Thymus (tissue), 11 donors: ENCODE data around the gene SLC2A5. TPM values are rescaled to one million over a fixed set of nuclear protein-coding genes. Genes with fewer than 3 reads are reported as not detected.

ENCODE experiments used
- DNase-seq, 9 donors: peaks; one replicate each; pipeline ENCODE4 v3.0.0-alpha.2; 2013; ENCODE audit warnings: low spot score in 9 of 9, low read depth in 6 of 9, missing footprints in 1 of 9
- H3K27ac ChIP-seq, 2 donors: one replicate each; pipeline ENCODE4 v1.5.1; 2013; ENCODE audit warnings: control low read depth in 1 of 2, low read depth in 1 of 2, low read length in 1 of 2, mild to moderate bottlenecking in 1 of 2, moderate library complexity in 1 of 2
- H3K27me3 ChIP-seq, 2 donors: one replicate each; pipeline ENCODE4 v1.5.1; 2013; ENCODE audit warnings: low read length in 1 of 2; ENCODE audit not compliant: control insufficient read depth in 2 of 2, insufficient read depth in 1 of 2
- H3K36me3 ChIP-seq, 2 donors: one replicate each; pipeline ENCODE4 v1.5.1; 2013; ENCODE audit warnings: low read length in 1 of 2, mild to moderate bottlenecking in 1 of 2, moderate library complexity in 1 of 2; ENCODE audit not compliant: control insufficient read depth in 2 of 2, insufficient read depth in 2 of 2
- H3K4me1 ChIP-seq, 2 donors: one replicate each; pipeline ENCODE4 v1.5.1; 2013; ENCODE audit warnings: low read length in 2 of 2; ENCODE audit not compliant: control insufficient read depth in 2 of 2, insufficient read depth in 2 of 2
- H3K4me3 ChIP-seq, 2 donors: one replicate each; pipeline ENCODE4 v1.5.1; 2013; ENCODE audit warnings: low read length in 2 of 2, control low read depth in 1 of 2, mild to moderate bottlenecking in 1 of 2
- H3K9me3 ChIP-seq, 2 donors: one replicate each; pipeline ENCODE4 v1.5.1; 2013; ENCODE audit warnings: low read length in 1 of 2, mild to moderate bottlenecking in 1 of 2; ENCODE audit not compliant: control insufficient read depth in 2 of 2, insufficient read depth in 1 of 2
- WGBS: extraction: QIAGEN DNeasy Blood & Tissue Kit; methylation state at CpG from one replicate; pipeline ENCODE4 v1.1.7; 2013; 5-methylcytosine and 5-hydroxymethylcytosine counted together
- polyA plus RNA-seq: library from polyadenylated mRNA; stranded (reverse); fragments of 200-250 nt; gene quantifications from one replicate; pipeline ENCODE4 v1.2.3, GENCODE V29; 2013
- total RNA-seq: library from RNA; stranded (reverse); fragments of 120-200 nt; gene quantifications from one replicate; pipeline ENCODE4 v1.2.4, GENCODE V29; 2013
- donor health status: healthy.

Gene SLC2A5
- total and polyA plus RNA-seq, 2 donors: 1.5 to 6.8 TPM

GRCh38 chr1:9020305-9020704 is 49.1 kb downstream of the SLC2A5 start:
- Histone ChIP-seq H3K27me3 (no peaks in the 10 kb centered on the region), H3K27ac (no peak overlapping the region), H3K36me3 (no peaks in the 10 kb centered on the region), H3K4me3 (no peak overlapping the region), H3K4me1 (peaks cover 3 to 19% of the 10 kb centered on the region in 2 donors), H3K9me3 (no peaks in the 10 kb centered on the region)
- DNase-seq: peak in 1 of 9 donors; percentile 20
- 11% methylated on average over 6 of the region's 6 CpGs for WGBS

- Histone ChIP-seq H3K36me3 (no peaks in the 10 kb centered on the region), H3K4me3 (no peak overlapping the region), H3K4me1 (peaks cover 3 to 19% of the 10 kb centered on the region in 2 donors), H3K9me3 (no peaks in the 10 kb centered on the region), H3K27ac (no peak overlapping the region), H3K27me3 (no peaks in the 10 kb centered on the region)
- WGBS: 7% methylated on average over 4 of the region's 4 CpGs
- no peak for DNase-seq
Observed at GRCh38 chr1:9019896-9020295, 49.5 kb downstream of the SLC2A5 start.

- H3K36me3 ChIP-seq: no peaks in the 10 kb centered on the region
- H3K27me3 ChIP-seq: no peaks in the 10 kb centered on the region
- H3K4me1 ChIP-seq: peaks cover 3 to 19% of the 10 kb centered on the region in 2 donors
- no peak for DNase-seq
- 94% methylated on average over 13 of the region's 13 CpGs for whole genome bisulfite sequencing
- no peaks in the 10 kb centered on the region for H3K9me3 ChIP-seq
- H3K4me3 ChIP-seq: no peak overlapping the region
- no peak overlapping the region for H3K27ac ChIP-seq
Observed at GRCh38 chr1:9018333-9018732, 51.1 kb downstream of the SLC2A5 start.

GRCh38 chr1:9016455-9016854 is 53.0 kb downstream of the SLC2A5 start:
- no peaks in the 10 kb centered on the region for H3K9me3 ChIP-seq
- 80% methylated on average over 5 of the region's 5 CpGs for WGBS
- H3K36me3 ChIP-seq: no peaks in the 10 kb centered on the region
- H3K27me3 ChIP-seq: no peaks in the 10 kb centered on the region
- H3K4me3 ChIP-seq: no peak overlapping the region
- H3K27ac ChIP-seq: no peak overlapping the region
- peaks cover 3 to 19% of the 10 kb centered on the region in 2 donors for H3K4me1 ChIP-seq
- DNase-seq: no peak

GRCh38 chr1:9014475-9015375 is 54.7 kb downstream of the SLC2A5 start:
- Histone ChIP-seq H3K27me3 (no peaks in the 10 kb centered on the region), H3K4me1 (peaks cover 3 to 12% of the 10 kb centered on the region in 2 donors), H3K27ac (no peak overlapping the region), H3K4me3 (no peak overlapping the region), H3K9me3 (no peaks in the 10 kb centered on the region), H3K36me3 (no peaks in the 10 kb centered on the region)
- WGBS: 97% methylated on average over 36 of the region's 36 CpGs
- no peak for DNase-seq

- peaks cover 3 to 11% of the 10 kb centered on the region in 2 donors for H3K4me1 ChIP-seq
- no peak overlapping the region for H3K4me3 ChIP-seq
- no peaks in the 10 kb centered on the region for H3K9me3 ChIP-seq
- DNase-seq: no peak
- H3K36me3 ChIP-seq: no peaks in the 10 kb centered on the region
- H3K27me3 ChIP-seq: no peaks in the 10 kb centered on the region
- 88% methylated on average over 8 of the region's 8 CpGs for WGBS
- no peak overlapping the region for H3K27ac ChIP-seq
Observed at GRCh38 chr1:9013819-9014218, 55.6 kb downstream of the SLC2A5 start.

GRCh38 chr1:9010781-9011323 is 58.6 kb downstream of the SLC2A5 start:
- H3K27me3 ChIP-seq: no peaks in the 10 kb centered on the region
- no peaks in the 10 kb centered on the region for H3K9me3 ChIP-seq
- H3K27ac ChIP-seq: no peak overlapping the region
- H3K36me3 ChIP-seq: no peaks in the 10 kb centered on the region
- 61% methylated on average over 8 of the region's 8 CpGs for WGBS
- no peak for DNase-seq
- peaks cover 3 to 5% of the 10 kb centered on the region in 2 donors for H3K4me1 ChIP-seq
- no peak overlapping the region for H3K4me3 ChIP-seq

GRCh38 chr1:9009438-9010370 is 59.7 kb downstream of the SLC2A5 start:
- WGBS: 67% methylated on average over 21 of the region's 21 CpGs
- no peaks in the 10 kb centered on the region for H3K27me3 ChIP-seq
- H3K36me3 ChIP-seq: no peaks in the 10 kb centered on the region
- no peak overlapping the region for H3K4me3 ChIP-seq
- H3K27ac ChIP-seq: no peak overlapping the region
- peaks cover 0 to 3% of the 10 kb centered on the region in 2 donors for H3K4me1 ChIP-seq
- no peaks in the 10 kb centered on the region for H3K9me3 ChIP-seq
- DNase-seq: no peak
